T-helper 22 cell (primary cell): ENCODE measurements around the gene CMTR1.
A peak's percentile ranks its signal among the peaks of the same experiment; 100 is the strongest.

ENCODE experiments used
- DNase-seq: peaks from one replicate; pipeline ENCODE4 v3.0.0-alpha.2; 2020; ENCODE audit warnings: low read depth

Gene CMTR1

GRCh38 chr6:37477656-37478435 is 44.8 kb downstream of the CMTR1 start:
- DNase-seq = no peak

GRCh38 chr6:37478827-37479226 is 45.8 kb downstream of the CMTR1 start:
- DNase-seq = no peak

GRCh38 chr6:37479266-37479854 is 46.3 kb downstream of the CMTR1 start:
- no peak for DNase-seq

- DNase-seq = no peak
Measured at GRCh38 chr6:37480118-37480736, 47.2 kb downstream of the CMTR1 start.

GRCh38 chr6:37480951-37481534 is 48.0 kb downstream of the CMTR1 start:
- no peak for DNase-seq

- DNase-seq = no peak
Measured at GRCh38 chr6:37481711-37482605, 48.9 kb downstream of the CMTR1 start.

- no peak for DNase-seq
Measured at GRCh38 chr6:37482606-37483251, 49.7 kb downstream of the CMTR1 start.

- no peak for DNase-seq
Measured at GRCh38 chr6:37483252-37483901, 50.4 kb downstream of the CMTR1 start.

GRCh38 chr6:37483917-37484785 is 51.1 kb downstream of the CMTR1 start:
- DNase-seq = peak; percentile 53

- DNase-seq = no peak
Measured at GRCh38 chr6:37484786-37485170, 51.8 kb downstream of the CMTR1 start.

- no peak for DNase-seq
Measured at GRCh38 chr6:37485291-37485702, 52.3 kb downstream of the CMTR1 start.

GRCh38 chr6:37486121-37486839 is 53.3 kb downstream of the CMTR1 start:
- DNase-seq = no peak

GRCh38 chr6:37487591-37488380 is 54.8 kb downstream of the CMTR1 start:
- no peak for DNase-seq

- DNase-seq = no peak
Measured at GRCh38 chr6:37488476-37488875, 55.5 kb downstream of the CMTR1 start.

- no peak for DNase-seq
Measured at GRCh38 chr6:37489697-37490336, 56.8 kb downstream of the CMTR1 start.

- no peak for DNase-seq
Measured at GRCh38 chr6:37490536-37491170, 57.6 kb downstream of the CMTR1 start.

- DNase-seq = no peak
Measured at GRCh38 chr6:37491171-37491829, 58.3 kb downstream of the CMTR1 start.
